Smooth muscle cell (in vitro differentiated cells): ENCODE data around the gene PPARGC1A. TPM values are rescaled to one million over a fixed set of nuclear protein-coding genes. Genes with fewer than 3 reads are reported as not detected.

ENCODE experiments used
- DNase-seq: peaks from one replicate; lab custom pipeline; 2025; ENCODE audit not compliant: unreplicated experiment; lab: John Stamatoyannopoulos, UW
- H2AFZ ChIP-seq: fragments of 200-600 bp; sonication (generic); 2 replicates; pipeline ENCODE4 v1.6.0; 2016; ENCODE audit warnings: antibody characterized with exemption, low read depth, mild to moderate bottlenecking
- H3F3A ChIP-seq: fragments of 200-600 bp; sonication (generic); 2 replicates; pipeline ENCODE4 v1.6.0; 2017; ENCODE audit warnings: antibody characterized with exemption, low read depth
- H3K27ac ChIP-seq: fragments of 200-600 bp; sonication (generic); 2 replicates; pipeline ENCODE4 v1.5.1; 2016; ENCODE audit warnings: low read depth, mild to moderate bottlenecking
- H3K27me3 ChIP-seq: fragments of 200-600 bp; sonication (generic); 2 replicates; pipeline ENCODE4 v1.6.1; 2016; ENCODE audit warnings: low read depth, mild to moderate bottlenecking
- H3K36me3 ChIP-seq: fragments of 200-600 bp; sonication (generic); 2 replicates; pipeline ENCODE4 v1.5.1; 2016; ENCODE audit warnings: low read depth
- H3K4me1 ChIP-seq: fragments of 200-600 bp; sonication (generic); 2 replicates; pipeline ENCODE4 v1.5.1; 2016; ENCODE audit warnings: low read depth
- H3K4me2 ChIP-seq: fragments of 200-600 bp; sonication (generic); 2 replicates; pipeline ENCODE4 v1.6.0; 2016; ENCODE audit warnings: mild to moderate bottlenecking
- H3K4me3 ChIP-seq: fragments of 200-600 bp; sonication (generic); 2 replicates; pipeline ENCODE4 v1.5.1; 2016; ENCODE audit warnings: mild to moderate bottlenecking
- H3K79me2 ChIP-seq: fragments of 200-600 bp; sonication (generic); 2 replicates; pipeline ENCODE4 v1.6.0; 2016; ENCODE audit warnings: low read depth, mild to moderate bottlenecking
- H3K9ac ChIP-seq: fragments of 200-600 bp; sonication (generic); 2 replicates; pipeline ENCODE4 v1.6.0; 2016; ENCODE audit warnings: low read depth
- H3K9me3 ChIP-seq: fragments of 200-600 bp; sonication (generic); replicated peaks from 2 replicates; pipeline ENCODE4 v1.5.1; 2016; ENCODE audit warnings: low read depth
- H4K20me1 ChIP-seq: fragments of 200-600 bp; sonication (generic); 2 replicates; pipeline ENCODE4 v1.6.0; 2016; ENCODE audit warnings: low read depth
- WGBS: methylation state at CpG from one replicate; pipeline ENCODE4 v1.1.7; 2016; ENCODE audit warnings: low lambda C conversion rate; 5-methylcytosine and 5-hydroxymethylcytosine counted together
- polyA plus RNA-seq: library from polyadenylated mRNA; unstranded; fragments of >200 nt; fragmentation: Nextera tagmentation; extraction: Ambion mirVana; gene quantifications from 2 replicates; pipeline ENCODE4 v1.2.1, GENCODE V29; 2016
- total RNA-seq: library from RNA; depleted of rRNA; stranded (reverse); fragments of >200 nt; gene quantifications from 2 replicates; pipeline ENCODE4 v1.2.3, GENCODE V29; 2014
- TF ChIP-seq, protein P1 (sequence below): fragments of 200-600 bp; sonication (generic); IDR thresholded peaks from 2 replicates; pipeline ENCODE4 v1.5.1; 2017; ENCODE audit warnings: borderline replicate concordance, mild to moderate bottlenecking, antibody characterized with exemption; ENCODE audit not compliant: insufficient read depth, poor library complexity, severe bottlenecking

Gene PPARGC1A
- total and polyA plus RNA-seq, 2 experiments from 2014 or later: 0.25 to 2.8 TPM

DNA sequence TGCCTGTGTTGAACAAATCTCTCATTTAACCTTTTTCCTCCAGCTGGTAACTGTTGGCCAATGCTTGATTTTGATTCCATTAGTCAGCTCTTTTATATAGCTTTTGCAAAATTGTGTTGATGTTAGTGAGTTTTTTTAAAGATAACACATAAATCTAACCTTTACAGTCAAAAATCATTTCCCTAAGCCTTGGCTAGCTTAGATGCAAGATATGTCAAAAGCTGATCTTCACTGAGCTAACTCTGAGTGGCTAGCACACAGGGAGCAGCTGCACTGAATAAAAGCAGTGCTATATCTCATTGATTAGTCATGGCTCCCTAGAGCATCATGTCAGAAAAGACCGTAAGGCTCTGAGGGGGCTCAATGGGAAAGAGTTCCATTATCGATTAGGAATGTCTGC is 78.7 kb downstream of the PPARGC1A start:
- WGBS: 94% methylated on average over 2 of the region's 2 CpGs
- no peaks in the 10 kb centered on the region for H3K36me3 ChIP-seq
- H3K79me2 ChIP-seq: no peaks in the 10 kb centered on the region
- no peak overlapping the region for H2AFZ ChIP-seq
- H3F3A ChIP-seq: no peaks in the 10 kb centered on the region
- DNase-seq: no peak
- H3K9ac ChIP-seq: no peak overlapping the region
- TF ChIP-seq, protein P1, sequence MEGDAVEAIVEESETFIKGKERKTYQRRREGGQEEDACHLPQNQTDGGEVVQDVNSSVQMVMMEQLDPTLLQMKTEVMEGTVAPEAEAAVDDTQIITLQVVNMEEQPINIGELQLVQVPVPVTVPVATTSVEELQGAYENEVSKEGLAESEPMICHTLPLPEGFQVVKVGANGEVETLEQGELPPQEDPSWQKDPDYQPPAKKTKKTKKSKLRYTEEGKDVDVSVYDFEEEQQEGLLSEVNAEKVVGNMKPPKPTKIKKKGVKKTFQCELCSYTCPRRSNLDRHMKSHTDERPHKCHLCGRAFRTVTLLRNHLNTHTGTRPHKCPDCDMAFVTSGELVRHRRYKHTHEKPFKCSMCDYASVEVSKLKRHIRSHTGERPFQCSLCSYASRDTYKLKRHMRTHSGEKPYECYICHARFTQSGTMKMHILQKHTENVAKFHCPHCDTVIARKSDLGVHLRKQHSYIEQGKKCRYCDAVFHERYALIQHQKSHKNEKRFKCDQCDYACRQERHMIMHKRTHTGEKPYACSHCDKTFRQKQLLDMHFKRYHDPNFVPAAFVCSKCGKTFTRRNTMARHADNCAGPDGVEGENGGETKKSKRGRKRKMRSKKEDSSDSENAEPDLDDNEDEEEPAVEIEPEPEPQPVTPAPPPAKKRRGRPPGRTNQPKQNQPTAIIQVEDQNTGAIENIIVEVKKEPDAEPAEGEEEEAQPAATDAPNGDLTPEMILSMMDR: no peak
- peaks cover 3% of the 10 kb centered on the region for H3K4me1 ChIP-seq
- H3K27ac ChIP-seq: no peak overlapping the region
- H4K20me1 ChIP-seq: no peaks in the 10 kb centered on the region
- no peaks in the 10 kb centered on the region for H3K9me3 ChIP-seq
- H3K4me2 ChIP-seq: no peak overlapping the region
- H3K27me3 ChIP-seq: no peaks in the 10 kb centered on the region
- H3K4me3 ChIP-seq: no peak overlapping the region

DNA sequence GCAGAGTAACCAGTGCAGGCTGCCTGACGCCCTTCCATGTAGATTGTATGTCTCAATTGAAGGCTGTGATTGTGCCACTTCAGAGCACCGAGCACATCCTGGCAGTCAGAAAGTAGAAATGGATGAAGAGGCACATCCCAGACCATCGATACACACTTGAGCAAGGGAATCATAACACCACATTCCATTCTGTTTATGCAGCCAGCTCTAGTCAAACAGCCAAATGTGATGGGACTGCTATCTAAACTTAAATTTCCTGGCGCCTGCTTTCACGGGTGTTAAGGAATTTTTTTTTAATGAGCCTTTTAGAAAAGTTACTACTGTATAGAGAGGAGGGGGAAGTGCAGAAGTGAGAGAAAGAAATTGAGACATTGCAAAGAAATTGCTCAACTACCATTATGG is 84.4 kb downstream of the PPARGC1A start:
- no peaks in the 10 kb centered on the region for H3F3A ChIP-seq
- no peaks in the 10 kb centered on the region for H3K79me2 ChIP-seq
- no peaks in the 10 kb centered on the region for H3K36me3 ChIP-seq
- H2AFZ ChIP-seq: peak overlapping the region; percentile 38
- H3K9me3 ChIP-seq: no peaks in the 10 kb centered on the region
- H3K4me2 ChIP-seq: no peak overlapping the region
- H3K4me1 ChIP-seq: no peaks in the 10 kb centered on the region
- H3K9ac ChIP-seq: no peak overlapping the region
- H3K4me3 ChIP-seq: no peak overlapping the region
- no peak for DNase-seq
- H4K20me1 ChIP-seq: no peaks in the 10 kb centered on the region
- no peaks in the 10 kb centered on the region for H3K27me3 ChIP-seq
- 38% methylated on average over 5 of the region's 5 CpGs for whole genome bisulfite sequencing
- H3K27ac ChIP-seq: no peak overlapping the region
- TF ChIP-seq, protein P1: no peak

DNA sequence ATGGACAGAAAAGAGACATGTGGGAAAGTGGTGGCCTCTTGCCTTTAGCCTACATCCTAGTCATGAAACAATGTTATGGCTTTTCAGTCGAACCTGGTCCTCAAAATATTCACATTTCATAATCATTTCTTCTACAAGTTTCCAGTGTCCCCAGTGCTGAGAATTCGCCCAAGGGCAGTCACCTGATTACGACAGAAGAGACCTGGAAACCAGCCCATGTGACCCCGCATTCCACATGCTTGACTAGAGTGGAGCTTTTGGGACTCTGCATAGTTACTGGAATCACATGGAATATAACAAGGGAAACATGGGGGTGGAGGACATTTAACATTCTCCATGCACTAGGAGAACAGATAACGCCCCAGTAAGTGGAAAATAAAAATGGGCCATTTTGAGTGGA is 100.1 kb downstream of the PPARGC1A start:
- Histone ChIP-seq H3K79me2 (no peaks in the 10 kb centered on the region), H3K36me3 (no peaks in the 10 kb centered on the region), H3K4me3 (no peak overlapping the region), H3K27me3 (no peaks in the 10 kb centered on the region), H4K20me1 (no peaks in the 10 kb centered on the region), H3K27ac (no peak overlapping the region), H3K4me2 (no peak overlapping the region), H2AFZ (no peak overlapping the region), H3K4me1 (no peaks in the 10 kb centered on the region), H3F3A (no peaks in the 10 kb centered on the region), H3K9ac (no peak overlapping the region), H3K9me3 (no peaks in the 10 kb centered on the region)
- WGBS: 70% methylated on average over 5 of the region's 5 CpGs
- DNase-seq: no peak
- TF ChIP-seq, protein P1: no peak

GRCh38 chr4:23788460-23788859 is 101.4 kb downstream of the PPARGC1A start:
- Histone ChIP-seq H4K20me1 (no peaks in the 10 kb centered on the region), H3K4me3 (no peak overlapping the region), H3K36me3 (no peaks in the 10 kb centered on the region), H2AFZ (no peak overlapping the region), H3K27me3 (no peaks in the 10 kb centered on the region), H3K4me2 (no peak overlapping the region), H3K79me2 (no peaks in the 10 kb centered on the region), H3K27ac (no peak overlapping the region), H3K9me3 (no peaks in the 10 kb centered on the region), H3K4me1 (no peaks in the 10 kb centered on the region), H3F3A (no peaks in the 10 kb centered on the region), H3K9ac (no peak overlapping the region)
- 86% methylated on average over 5 of the region's 5 CpGs for WGBS
- TF ChIP-seq, protein P1: no peak
- no peak for DNase-seq
